CD4-positive, alpha-beta T cell treated with Interleukin-15 for 1 hour (primary cell): ENCODE results near the gene FAM43B.

Source experiments
- DNase-seq: peaks from one replicate; pipeline ENCODE4 v3.0.0-alpha.2; 2020

Gene FAM43B

GRCh38 chr1:20593756-20594155 is 41.4 kb downstream of the FAM43B start:
- DNase-seq, result no peak

DNA sequence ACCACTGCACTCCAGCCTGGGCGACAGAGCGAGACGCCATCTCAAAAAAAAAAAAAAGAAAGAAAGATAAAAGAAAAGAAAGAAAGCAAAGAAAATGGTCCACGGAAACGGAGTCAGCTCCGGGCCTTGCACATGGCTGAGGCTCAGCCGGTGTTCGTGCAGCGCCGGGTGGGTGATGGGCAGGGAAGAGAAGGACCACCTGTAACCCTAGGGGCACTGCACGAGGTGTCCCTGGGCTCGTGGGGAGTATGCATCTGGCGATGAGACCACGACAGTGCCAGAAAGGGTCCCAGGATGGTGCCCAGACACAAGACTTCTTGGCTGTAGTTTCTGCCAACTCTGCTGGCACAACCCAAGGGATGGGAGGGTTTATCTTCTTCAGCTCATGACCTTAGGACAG is 42.4 kb downstream of the FAM43B start:
- no peak for DNase-seq

DNA sequence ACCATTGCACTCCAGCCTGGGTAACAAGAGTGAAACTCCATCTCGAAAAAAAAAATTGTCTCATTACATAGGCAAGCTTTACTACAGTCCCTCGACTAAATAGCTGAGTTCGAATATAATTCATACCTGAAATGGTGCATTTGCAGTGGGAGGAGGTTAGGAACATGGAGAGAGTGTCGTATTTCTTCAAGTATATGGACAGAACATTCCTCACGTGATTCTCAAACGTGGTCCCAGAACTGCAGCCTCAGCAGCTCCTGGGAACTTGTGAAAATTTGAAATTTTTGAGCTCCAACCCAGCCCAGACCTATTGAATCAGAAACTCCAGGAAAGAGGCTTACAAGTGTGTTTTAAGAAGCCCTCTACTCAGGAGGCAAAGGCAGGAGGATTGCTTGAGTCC is 43.7 kb downstream of the FAM43B start:
- DNase-seq, result no peak

GRCh38 chr1:20597650-20598049 is 45.3 kb downstream of the FAM43B start:
- no peak for DNase-seq

GRCh38 chr1:20600156-20600555 is 47.8 kb downstream of the FAM43B start:
- DNase-seq, result no peak

DNA sequence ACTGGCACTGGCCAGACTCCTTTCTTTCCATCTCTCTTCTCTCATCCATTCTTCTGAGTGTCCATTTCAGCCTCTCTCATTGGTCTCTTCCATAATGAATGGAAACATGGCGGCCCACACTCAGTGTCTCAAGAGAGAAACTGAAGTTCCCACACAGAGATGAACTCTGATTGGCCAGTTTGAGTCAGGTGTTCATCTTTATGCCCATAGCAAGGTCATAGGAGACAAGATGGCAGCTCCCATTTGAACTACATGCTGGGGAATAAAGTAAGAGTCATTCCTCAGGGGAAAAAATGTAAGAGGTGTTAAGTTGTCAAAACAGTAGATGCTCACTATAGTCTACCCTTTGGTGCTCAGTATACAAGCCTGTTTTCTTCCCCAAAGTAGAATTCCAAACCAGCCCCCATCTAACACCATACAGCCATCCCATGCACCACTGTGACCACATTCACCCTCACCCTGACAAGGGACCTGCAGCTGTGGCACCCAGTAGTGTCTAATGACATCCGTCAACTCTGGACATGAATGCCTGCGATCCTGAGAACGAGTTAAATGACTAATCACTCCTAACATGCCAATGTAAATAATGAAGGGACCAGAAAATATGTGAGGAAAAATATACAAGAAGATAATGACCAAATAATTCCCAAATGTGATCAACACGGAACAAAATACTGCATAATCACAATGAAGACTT is 48.9 kb downstream of the FAM43B start:
- no peak for DNase-seq

DNA sequence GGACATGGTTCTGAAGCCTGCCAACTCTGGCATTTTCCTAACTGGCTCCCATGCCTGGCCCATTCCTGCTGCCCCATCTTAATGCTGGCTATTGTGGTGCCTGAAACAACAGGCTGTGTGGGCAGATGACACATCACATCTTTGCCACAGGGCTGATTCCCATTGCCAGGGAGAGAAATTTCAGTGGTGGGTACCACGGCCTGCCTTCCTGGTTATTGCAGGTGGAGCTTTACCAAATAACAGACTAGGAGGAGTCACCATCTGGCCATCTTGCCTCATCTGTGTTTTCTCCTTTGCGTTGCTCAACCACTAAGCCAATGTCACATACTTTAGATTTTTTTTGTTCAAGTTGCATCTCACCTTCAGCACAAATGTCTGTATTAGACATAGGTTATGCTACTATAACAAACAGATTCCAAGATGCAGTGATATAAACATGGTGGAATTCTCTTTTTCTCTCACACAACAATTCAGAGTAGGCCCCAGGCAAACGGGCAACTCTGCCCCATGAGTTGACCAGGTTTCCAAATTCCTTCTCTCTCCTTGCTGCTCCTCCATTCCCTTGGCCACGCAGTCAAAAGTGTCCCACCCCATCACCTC is 50.6 kb downstream of the FAM43B start:
- DNase-seq, result no peak

DNA sequence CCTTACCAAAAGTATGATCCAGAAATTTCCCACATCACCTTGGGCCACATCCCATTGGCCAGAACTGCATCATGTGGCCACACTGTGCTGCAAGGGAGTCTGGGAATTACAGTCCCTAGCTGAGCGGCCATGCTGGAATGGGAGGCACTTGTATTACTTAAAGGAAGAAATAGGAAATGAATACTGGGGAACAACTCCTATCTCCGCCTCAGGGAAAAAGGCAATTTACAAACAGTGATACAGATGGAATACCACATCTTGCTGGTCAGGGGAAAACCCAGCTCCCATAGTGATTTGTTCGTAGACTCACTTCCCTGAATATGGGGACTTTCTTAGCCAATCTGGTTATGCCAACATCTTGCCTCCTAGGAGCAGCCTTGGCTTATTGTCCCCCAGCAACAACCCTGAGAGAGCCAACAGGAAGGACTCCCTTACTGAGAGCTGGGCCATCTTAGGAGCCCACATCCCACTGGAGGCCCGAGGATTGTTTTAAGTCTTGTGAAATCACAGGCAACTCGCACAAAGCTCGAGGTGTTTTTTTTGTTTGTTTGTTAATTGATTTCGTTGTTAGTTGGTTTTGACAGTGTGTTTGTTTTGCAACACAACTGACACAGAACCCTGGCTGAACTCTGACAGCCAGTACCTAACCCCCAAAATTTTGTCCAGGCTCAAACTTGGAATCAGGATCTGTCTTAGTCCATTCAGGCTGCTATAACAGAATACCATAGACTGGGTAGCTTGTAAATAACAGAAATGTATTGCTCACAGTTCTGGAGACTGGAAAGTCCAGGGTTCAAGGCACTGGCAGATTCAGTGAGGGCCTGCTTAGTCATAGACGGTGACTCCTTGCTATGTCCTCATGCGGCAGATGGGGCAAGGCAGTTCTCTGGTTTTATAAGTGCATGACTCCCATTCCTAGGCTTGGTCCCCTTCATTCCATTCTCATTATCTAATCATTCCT is 51.4 kb downstream of the FAM43B start:
- peak; percentile 43 for DNase-seq
